Ishikawa (cell line): ENCODE measurements around the gene KCNG2.

Source experiments
- NFIC ChIP-seq: IDR thresholded peaks from 2 replicates; pipeline ENCODE4 v1.6.1; 2012
- RAD21 ChIP-seq: IDR thresholded peaks from 2 replicates; pipeline ENCODE4 v1.6.1; 2012; ENCODE audit warnings: low read depth
- TCF12 ChIP-seq: IDR thresholded peaks from 2 replicates; pipeline ENCODE4 v1.6.1; 2012; ENCODE audit warnings: low read depth
- YY1 ChIP-seq: IDR thresholded peaks from 2 replicates; pipeline ENCODE4 v1.6.1; 2012; ENCODE audit warnings: low read depth
- ZBTB7A ChIP-seq: IDR thresholded peaks from 2 replicates; pipeline ENCODE4 v1.6.1; 2012; ENCODE audit warnings: low read depth
- TF ChIP-seq, protein P1 (sequence below): IDR thresholded peaks from 2 replicates; pipeline ENCODE4 v1.6.1; 2012
- TF ChIP-seq, protein P2 (sequence below): IDR thresholded peaks from 2 replicates; pipeline ENCODE4 v1.6.1; 2012
- TF ChIP-seq, protein P3 (sequence below): IDR thresholded peaks from 2 replicates; pipeline ENCODE4 v1.6.1; 2012; ENCODE audit warnings: low read depth, mild to moderate bottlenecking

DNA sequence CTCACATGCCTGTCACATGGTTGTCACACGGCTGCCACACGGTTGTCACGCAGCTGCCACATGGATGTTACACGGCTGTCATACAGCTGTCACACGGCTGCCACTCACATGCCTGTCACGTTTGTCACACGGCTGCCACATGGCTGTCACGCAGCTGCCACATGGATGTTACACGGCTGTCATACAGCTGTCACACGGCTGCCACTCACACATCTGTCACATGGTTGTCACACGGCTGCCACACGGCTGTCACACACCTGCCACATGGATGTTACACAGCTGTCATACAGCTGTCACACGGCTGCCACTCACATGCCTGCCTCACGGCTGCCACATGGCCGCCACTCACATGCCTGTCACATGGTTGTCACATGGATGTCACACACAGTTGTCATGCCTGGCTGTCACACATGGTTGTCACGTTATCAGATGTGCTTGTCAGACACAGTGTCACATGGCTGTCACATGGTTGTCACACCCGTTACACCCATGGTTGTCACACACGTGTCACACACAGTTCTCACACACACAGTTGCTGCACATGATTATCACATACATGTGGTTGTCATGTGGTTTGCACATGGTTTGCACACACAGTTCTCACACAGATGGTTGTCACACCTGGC lies 19.4 kb downstream of the KCNG2 start:
- TF ChIP-seq, protein P1, sequence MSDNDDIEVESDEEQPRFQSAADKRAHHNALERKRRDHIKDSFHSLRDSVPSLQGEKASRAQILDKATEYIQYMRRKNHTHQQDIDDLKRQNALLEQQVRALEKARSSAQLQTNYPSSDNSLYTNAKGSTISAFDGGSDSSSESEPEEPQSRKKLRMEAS, result 0 out of 2 replicates have a peak, but pooled peaks have one; percentile 14
- TF ChIP-seq RAD21 (no peak), NFIC (no peak), ZBTB7A (no peak), TCF12 (no peak), YY1 (no peak)
- TF ChIP-seq, protein P2, sequence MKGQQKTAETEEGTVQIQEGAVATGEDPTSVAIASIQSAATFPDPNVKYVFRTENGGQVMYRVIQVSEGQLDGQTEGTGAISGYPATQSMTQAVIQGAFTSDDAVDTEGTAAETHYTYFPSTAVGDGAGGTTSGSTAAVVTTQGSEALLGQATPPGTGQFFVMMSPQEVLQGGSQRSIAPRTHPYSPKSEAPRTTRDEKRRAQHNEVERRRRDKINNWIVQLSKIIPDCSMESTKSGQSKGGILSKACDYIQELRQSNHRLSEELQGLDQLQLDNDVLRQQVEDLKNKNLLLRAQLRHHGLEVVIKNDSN, result no peak
- TF ChIP-seq, protein P3, sequence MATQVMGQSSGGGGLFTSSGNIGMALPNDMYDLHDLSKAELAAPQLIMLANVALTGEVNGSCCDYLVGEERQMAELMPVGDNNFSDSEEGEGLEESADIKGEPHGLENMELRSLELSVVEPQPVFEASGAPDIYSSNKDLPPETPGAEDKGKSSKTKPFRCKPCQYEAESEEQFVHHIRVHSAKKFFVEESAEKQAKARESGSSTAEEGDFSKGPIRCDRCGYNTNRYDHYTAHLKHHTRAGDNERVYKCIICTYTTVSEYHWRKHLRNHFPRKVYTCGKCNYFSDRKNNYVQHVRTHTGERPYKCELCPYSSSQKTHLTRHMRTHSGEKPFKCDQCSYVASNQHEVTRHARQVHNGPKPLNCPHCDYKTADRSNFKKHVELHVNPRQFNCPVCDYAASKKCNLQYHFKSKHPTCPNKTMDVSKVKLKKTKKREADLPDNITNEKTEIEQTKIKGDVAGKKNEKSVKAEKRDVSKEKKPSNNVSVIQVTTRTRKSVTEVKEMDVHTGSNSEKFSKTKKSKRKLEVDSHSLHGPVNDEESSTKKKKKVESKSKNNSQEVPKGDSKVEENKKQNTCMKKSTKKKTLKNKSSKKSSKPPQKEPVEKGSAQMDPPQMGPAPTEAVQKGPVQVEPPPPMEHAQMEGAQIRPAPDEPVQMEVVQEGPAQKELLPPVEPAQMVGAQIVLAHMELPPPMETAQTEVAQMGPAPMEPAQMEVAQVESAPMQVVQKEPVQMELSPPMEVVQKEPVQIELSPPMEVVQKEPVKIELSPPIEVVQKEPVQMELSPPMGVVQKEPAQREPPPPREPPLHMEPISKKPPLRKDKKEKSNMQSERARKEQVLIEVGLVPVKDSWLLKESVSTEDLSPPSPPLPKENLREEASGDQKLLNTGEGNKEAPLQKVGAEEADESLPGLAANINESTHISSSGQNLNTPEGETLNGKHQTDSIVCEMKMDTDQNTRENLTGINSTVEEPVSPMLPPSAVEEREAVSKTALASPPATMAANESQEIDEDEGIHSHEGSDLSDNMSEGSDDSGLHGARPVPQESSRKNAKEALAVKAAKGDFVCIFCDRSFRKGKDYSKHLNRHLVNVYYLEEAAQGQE, result no peak
